NOMO-1 treated with DMSO at 0.1 percent for 48 hours (cell line): ENCODE measurements around the gene COL8A1.
A peak's percentile ranks its signal among the peaks of the same experiment; 100 is the strongest.

Experiments
- DNase-seq: peaks from one replicate; lab custom pipeline; 2025; ENCODE audit not compliant: unreplicated experiment; lab: John Stamatoyannopoulos, UW

COL8A1 gene

GRCh38 chr3:99789011-99789721 lies 150.8 kb downstream of the COL8A1 start:
- DNase-seq, result peak; percentile 14

- no peak for DNase-seq
Measured at GRCh38 chr3:99794485-99794884, 156.1 kb downstream of the COL8A1 start.

DNA sequence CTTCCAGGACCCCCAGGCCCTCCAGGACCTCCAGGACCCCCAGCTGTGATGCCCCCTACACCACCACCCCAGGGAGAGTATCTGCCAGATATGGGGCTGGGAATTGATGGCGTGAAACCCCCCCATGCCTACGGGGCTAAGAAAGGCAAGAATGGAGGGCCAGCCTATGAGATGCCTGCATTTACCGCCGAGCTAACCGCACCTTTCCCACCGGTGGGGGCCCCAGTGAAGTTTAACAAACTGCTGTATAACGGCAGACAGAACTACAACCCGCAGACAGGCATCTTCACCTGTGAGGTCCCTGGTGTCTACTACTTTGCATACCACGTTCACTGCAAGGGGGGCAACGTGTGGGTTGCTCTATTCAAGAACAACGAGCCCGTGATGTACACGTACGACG lies 157.2 kb downstream of the COL8A1 start:
- no peak for DNase-seq

GRCh38 chr3:99799422-99799821 lies 161.0 kb downstream of the COL8A1 start:
- no peak for DNase-seq

GRCh38 chr3:99803297-99803696 lies 164.9 kb downstream of the COL8A1 start:
- DNase-seq, result no peak

DNA sequence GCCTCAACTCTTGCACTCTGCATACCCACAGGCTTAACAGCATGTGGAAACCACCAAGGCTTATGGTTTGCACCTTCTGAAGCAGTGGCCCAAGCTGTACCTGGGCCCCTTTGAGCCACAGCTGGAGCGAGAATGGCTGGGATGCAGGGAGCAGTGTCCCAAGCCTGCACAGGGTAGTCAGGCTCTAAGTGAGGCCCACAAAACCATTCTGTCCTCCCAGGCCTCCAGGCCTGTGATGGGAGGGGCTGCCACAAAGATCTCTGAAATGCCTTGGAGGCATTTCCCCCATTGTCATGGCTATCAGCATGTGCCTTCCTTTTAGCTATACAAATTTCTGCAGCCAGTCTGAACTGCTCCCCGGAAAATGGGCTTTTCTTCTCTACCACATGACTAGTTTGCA lies 166.8 kb downstream of the COL8A1 start:
- DNase-seq, result no peak

- DNase-seq, result peak; percentile 19
Measured at GRCh38 chr3:99808163-99808794, 169.9 kb downstream of the COL8A1 start.

- DNase-seq, result no peak
Measured at GRCh38 chr3:99809565-99809964, 171.2 kb downstream of the COL8A1 start.

DNA sequence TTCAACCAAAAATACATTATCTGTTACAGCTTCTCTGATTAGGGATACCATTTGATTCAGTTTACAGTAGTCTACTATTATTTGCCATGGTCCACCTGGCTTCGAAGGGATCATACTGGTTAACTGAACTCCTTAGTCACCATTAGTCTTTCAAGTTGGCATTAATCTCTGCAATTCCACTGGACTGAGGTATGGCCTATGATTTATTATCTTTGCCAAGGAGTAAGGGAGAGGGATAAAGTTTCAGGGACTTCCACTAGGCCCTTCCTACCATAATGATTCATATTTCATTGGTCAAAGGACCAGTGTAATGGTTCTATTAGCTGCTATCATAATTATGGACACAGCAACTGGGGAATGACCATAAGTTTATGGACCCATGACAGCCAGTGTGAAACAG lies 172.0 kb downstream of the COL8A1 start:
- DNase-seq, result no peak

- DNase-seq, result no peak
Measured at GRCh38 chr3:99817047-99817436, 178.6 kb downstream of the COL8A1 start.

DNA sequence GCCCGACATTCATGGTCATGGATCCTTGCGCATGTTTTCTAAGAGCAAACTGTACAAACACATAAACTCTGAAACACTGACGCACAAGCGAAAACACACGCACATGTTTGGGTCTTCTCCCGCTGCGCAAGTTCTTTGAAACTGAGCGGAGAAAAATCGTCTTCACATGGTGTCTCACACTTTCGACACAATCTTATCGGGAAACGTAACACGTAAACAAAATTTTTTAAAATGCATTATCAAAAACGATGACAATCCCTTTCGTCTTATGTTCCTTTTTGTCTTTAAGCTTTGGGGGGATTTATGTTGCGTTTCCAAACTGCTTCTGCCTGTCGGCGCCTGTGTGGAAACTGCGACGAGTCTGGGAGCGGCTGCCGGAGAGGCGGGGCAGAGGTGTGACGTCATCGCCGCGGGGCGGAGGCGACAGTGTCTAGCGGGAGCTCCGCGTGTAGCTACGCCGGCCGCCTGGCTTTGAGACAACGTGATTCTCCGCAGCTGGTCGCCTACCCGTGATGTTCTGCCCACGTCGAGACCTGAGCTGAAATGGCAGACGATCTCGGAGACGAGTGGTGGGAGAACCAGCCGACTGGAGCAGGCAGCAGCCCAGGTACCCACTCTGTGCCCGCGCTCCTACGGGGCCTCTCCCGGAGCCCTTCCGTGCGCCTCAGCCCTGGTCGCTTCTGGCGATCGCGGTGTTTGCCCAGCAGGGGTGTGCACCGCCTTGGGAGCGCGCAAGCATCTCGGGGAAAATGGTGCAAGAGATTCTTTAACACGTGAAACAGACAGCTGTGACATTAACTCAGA lies 179.2 kb downstream of the COL8A1 start, which contains the start of gene CMSS1:
Gene CMSS1 (plus strand): TSS at position 426 of the 804 bp plus-strand sequence.
- peak; percentile 85 for DNase-seq

DNA sequence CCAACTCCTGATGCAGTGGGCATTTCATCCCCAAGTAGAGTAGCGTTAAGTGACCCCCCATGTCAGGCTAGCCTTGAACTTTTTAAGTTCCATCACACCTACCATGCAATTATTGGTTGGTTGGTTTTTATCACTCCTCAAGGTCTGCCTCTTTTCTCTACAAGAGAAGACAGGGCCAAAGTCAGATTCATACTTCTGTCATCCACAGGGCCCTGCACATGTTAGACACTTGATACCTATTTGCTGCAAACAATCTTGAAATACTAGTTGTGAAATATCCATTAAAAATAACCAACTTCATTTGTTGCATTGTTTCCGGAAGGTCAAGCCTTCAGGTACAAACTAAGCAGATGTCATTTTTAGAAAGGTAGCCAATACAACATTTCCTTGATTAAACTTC lies 180.4 kb downstream of the COL8A1 start:
- DNase-seq, result no peak

DNA sequence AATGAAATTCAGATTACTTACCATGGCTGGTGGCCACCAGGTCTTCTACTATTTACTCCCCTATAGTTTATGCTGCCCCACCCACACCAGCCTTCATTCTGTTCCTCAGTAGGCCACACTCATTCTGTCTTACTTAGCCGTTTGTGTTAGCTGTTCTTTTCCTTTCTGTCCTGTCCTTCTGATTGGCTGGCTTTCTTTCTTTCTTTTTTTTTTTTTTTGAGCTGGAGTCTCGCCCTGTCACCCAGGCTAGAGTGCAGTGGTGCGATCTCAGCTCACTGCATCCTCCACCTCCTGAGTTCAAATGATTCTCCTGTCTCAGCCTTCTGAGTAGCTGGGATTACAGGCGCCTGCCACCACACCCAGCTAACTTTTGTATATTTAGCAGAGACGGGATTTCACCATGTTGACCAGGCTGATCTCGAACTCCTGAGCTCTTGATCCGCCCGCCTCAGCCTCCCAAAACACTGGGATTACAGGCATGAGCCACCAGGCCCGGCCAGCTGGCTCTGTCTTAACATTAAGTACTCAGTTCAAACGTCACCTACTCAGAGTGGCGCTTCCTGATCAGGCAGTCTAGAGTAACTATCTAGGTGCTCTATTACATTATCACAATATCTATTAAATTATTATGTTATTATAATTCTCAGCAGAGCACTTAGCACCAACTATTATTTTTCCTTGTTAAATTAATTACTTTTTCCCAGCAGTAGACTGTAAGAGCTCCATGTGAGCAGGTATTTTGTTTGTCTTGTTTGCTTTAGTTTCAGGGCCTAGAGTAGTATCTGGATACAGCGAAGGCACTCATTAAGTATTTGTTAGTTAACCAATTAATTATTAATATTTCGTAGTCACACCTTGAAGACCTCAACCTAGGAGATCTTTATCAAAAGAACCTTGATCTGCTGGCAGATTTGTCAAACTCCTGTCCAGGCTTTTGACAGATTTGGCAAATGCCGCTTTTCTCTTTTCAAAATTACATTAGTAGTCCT lies 185.6 kb downstream of the COL8A1 start:
- no peak for DNase-seq

- no peak for DNase-seq
Measured at GRCh38 chr3:99825004-99825640, 186.7 kb downstream of the COL8A1 start.

DNA sequence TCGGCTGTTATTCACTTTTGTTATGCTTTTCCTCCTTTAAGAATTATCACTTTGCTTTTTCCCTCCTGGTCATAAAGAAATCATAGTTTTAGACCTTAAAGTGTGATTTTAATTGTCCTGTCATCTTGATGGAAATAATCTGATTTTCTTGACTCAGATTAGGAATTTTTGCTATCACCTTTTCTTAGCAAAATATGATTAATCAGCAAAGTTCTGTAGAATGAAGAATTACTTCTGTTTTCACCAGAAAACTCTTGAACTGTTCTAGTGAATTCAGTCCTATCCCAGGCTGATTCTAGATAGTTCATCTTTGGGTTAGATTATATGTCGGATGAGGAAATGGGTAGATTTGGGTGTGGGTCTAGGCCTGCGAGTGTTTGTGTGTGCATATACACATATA lies 191.4 kb downstream of the COL8A1 start:
- no peak for DNase-seq

- no peak for DNase-seq
Measured at GRCh38 chr3:99833617-99834205, 195.3 kb downstream of the COL8A1 start.

GRCh38 chr3:99834211-99834957 lies 196.0 kb downstream of the COL8A1 start:
- no peak for DNase-seq

- no peak for DNase-seq
Measured at GRCh38 chr3:99836681-99837080, 198.3 kb downstream of the COL8A1 start.

DNA sequence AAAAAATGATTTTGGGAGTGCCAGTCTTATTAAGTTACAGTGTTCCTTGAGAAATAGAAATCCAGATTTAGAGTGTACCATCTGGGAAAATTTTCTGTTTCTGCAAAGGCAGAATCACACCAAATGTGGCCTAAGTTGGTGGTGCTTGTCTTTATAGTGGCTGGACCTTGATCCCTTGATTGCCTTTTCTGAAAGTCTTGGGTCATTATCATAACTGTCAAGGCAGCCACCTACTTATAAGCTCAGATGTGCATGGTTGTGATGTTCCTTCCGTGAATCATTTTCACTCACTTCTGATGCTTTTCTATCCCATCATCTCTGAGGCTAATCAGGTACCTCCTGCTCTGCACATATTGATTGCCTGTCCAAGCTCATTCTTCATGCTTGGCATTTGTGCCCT lies 199.3 kb downstream of the COL8A1 start:
- DNase-seq, result no peak
